ENCODE results near the gene NT5DC2.

The NT5DC2 gene

DNA sequence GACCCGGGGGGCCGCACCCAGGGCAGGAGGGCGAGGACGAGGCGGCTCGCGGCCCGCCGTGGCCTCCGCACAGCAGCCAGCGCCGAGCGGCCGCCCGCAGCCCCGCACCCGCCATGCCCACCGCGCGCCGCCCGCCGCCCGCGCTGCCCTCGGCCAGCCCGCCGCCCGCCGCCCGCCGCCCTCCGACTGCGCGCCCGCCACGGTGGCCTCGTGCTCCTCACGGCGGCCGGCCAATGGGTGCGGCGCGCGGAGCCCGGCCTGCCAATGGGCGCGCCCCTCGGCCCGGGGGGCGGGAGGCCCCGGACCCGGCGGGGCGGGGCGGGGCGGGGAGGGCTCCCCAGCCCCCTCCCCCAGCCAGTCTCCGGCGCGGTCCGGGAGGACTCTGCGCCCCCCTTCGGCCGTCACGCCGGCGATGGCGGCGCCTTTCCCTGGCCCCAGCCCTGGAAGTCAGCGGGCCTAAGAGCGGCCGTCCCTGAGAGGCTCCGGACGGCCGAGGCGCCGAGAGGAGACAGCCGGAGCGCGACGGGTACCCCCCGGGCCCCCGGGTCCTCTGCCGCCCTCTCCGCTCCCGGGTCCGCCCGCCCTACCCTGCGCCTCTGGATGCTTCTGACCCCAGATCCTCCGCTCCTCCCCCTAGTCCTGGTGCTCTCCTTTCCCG is at the start of gene NT5DC2:
Gene NT5DC2, minus strand, starts transcription at position 235 of the 658 bp plus-strand sequence. Its CDS starts 120 bp downstream, at position 115.
- Mint-ChIP-seq H3K36me3 (ENCODE audit: low read depth) (peaks cover 35% of the 10 kb centered on the region), H3K27ac (peak within 1 kb of the TSS; percentile 74), H3K9me3 (no peaks in the 10 kb centered on the region), H3K27me3 (no peaks in the 10 kb centered on the region), H3K4me1 (ENCODE audit: low read depth) (peaks cover 34% of the 10 kb centered on the region), H3K4me3 (peak within 1 kb of the TSS; percentile 83)
- peak; percentile 82 for DNase-seq

DNA sequence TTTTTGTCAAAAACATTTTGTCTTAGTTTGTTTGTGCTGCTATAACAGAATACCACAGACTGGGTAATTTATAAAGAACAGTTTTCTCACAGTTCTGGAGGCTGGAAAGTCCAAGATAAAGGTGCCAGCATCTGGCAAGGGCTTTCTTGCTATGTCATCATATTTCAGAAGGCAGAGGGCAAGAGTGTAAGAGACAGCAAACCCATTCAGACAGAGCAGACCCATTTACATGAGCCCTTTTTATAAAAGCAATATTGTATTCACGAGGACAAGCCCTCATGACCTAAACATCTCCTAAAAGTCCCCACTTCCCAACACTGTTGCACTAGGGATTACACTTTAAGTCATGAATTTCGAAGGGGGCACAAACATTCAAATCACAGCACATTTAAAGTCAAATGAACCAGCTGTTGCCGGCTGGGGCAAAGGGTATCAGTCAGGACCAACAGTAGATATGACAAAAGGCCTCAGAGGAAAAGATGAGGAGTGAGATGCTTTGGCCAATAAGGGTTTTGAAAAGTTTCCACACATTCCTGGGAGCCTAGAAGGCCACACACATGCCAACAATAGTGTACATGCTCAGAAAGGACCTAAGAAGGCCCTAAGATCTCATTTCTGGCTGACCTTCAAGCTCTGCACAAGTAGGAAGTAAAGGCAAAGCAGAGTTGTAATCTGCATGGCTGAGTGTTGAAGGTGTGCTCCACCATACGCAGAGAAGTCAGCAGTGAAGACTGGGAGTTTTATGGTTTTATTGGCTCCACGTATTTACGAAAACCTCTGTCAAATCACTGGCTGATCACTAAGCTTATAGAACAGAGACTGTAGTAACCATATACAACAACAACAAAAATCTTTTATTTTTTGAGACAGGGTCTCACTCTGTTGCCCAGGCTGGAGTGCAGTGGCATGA is 40.7 kb upstream of the NT5DC2 start:
- Mint-ChIP-seq H3K36me3 (ENCODE audit: low read depth) (peaks cover 83% of the 10 kb centered on the region), H3K27ac (peak overlapping the region; percentile 79), H3K4me3 (no peak overlapping the region), H3K4me1 (ENCODE audit: low read depth) (no peaks in the 10 kb centered on the region), H3K9me3 (no peaks in the 10 kb centered on the region), H3K27me3 (no peaks in the 10 kb centered on the region)
- no peak for DNase-seq

DNA sequence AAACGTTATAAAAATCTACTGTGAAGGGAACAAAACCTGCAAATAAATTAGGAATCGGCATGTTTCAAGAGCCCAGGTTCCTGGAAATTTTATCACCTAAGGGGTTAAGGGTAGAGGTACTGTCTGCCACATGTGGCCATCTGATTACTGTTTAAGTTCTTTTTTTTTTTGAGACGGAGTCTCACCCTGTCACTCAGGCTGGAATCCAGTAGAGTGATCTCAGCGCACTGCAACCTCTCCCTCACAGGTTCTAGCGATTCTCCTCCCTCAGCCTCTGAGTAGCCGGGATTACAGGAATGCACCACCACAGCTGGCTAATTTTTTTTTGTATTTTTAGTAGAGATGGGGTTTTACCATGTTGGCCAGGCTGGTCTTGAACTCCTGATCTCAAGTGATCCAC is 38.6 kb upstream of the NT5DC2 start:
- Mint-ChIP-seq H3K27me3 (no peaks in the 10 kb centered on the region), H3K9me3 (no peaks in the 10 kb centered on the region), H3K4me3 (no peak overlapping the region), H3K27ac (no peak overlapping the region), H3K36me3 (ENCODE audit: low read depth) (peaks cover 71% of the 10 kb centered on the region), H3K4me1 (ENCODE audit: low read depth) (no peaks in the 10 kb centered on the region)
- DNase-seq: no peak

DNA sequence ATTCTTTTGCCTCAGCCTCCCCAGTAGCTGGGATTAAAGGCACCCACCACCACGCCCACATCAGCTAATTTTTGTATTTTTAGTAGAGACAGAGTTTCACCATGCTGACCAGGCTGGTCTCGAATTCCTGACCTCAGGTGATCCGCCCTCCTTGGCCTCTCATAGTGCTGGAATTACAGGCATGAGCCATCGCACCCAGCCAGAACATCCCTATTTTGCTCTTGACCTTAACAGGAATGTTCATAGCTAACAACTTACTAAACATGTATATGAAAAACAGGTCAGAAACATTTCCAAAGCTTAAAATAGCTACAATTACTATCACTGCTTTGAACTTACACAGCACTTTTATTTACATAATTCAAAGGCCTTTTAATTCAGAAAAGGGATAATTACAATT is 36.4 kb upstream of the NT5DC2 start:
- no peak for DNase-seq
- peaks cover 64% of the 10 kb centered on the region for H3K36me3 Mint-ChIP-seq (ENCODE audit: low read depth)
- H3K4me3 Mint-ChIP-seq: no peak overlapping the region
- no peaks in the 10 kb centered on the region for H3K27me3 Mint-ChIP-seq
- H3K4me1 Mint-ChIP-seq (ENCODE audit: low read depth): no peaks in the 10 kb centered on the region
- H3K9me3 Mint-ChIP-seq: no peaks in the 10 kb centered on the region
- no peak overlapping the region for H3K27ac Mint-ChIP-seq

DNA sequence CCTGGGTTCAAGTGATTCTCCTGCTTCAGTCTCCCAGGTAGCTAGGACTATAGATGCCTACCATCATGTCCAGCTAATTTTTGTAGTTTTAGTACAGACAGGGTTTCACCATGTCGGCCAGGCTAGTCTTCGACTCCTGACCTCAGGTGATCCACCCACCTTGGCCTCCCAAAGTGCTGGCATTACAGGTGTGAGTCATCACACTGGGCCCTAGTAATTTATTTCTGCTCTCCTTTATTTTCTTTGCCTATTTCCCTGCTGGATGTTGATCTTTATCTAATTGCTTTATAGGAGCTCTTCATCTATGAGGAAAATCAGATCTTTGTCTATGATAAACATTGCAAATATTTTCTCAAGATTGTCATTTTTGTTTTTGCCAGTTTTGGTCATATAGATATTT is 34.4 kb upstream of the NT5DC2 start:
- H3K36me3 Mint-ChIP-seq (ENCODE audit: low read depth): peaks cover 58% of the 10 kb centered on the region
- no peak for DNase-seq
- no peak overlapping the region for H3K4me3 Mint-ChIP-seq
- H3K4me1 Mint-ChIP-seq (ENCODE audit: low read depth): no peaks in the 10 kb centered on the region
- no peaks in the 10 kb centered on the region for H3K27me3 Mint-ChIP-seq
- H3K9me3 Mint-ChIP-seq: no peaks in the 10 kb centered on the region
- no peak overlapping the region for H3K27ac Mint-ChIP-seq

DNA sequence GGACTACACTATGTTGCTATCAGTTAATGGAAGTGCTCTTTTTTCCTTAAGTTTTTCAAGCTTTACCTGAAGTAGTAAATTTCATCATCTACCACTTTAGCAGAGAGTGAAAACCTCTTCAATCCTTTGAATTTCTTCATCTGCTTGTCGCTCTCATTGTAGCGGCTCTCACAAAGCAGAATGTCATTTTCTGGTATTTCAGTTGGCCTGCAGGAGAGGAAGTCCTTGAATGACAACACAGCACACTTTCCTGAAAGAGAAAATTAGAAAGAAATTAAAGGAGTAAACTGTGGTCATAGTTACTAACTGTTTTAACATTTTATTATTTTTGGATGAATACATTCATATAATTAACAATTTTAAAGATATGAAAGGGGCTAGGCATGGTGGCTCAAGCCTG is 30.3 kb upstream of the NT5DC2 start:
- H3K27me3 Mint-ChIP-seq: no peaks in the 10 kb centered on the region
- no peak overlapping the region for H3K4me3 Mint-ChIP-seq
- no peak for DNase-seq
- H3K9me3 Mint-ChIP-seq: no peaks in the 10 kb centered on the region
- H3K4me1 Mint-ChIP-seq (ENCODE audit: low read depth): peaks cover 2% of the 10 kb centered on the region
- no peak overlapping the region for H3K27ac Mint-ChIP-seq
- H3K36me3 Mint-ChIP-seq (ENCODE audit: low read depth): peaks cover 70% of the 10 kb centered on the region

DNA sequence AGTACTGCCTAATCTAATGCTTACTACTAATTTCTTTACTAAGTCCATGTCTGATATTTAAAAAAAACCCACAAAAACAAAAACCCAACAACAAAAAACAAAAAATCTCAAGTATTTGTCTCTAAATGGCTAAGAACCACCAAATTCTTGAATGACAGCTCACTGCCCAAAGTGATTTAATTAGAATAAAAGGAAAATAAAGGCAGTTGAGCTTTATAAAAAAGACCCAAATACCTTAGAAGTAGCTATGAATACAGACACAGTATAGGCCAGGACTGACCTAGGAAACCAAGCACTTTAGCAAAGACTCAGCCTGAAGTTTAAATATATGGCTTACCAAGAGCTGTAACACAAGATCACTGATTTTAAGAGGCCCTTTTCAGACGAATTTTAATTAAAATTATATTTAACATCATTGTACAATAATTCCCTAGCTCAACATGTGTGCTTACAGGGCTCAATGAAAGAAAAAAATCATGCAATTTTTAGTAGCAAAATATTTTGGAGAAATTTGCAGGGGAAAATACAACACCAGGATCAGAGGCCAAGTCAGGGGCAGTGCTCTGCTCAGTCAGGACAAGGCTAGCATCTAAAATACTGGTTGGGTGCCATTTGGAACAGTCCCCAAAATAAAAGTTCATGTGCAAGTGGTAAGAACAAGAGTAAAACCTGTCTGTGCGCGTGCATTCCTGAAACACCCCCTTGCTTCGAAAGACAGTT is 27.5 kb upstream of the NT5DC2 start:
- H3K27ac Mint-ChIP-seq: no peak overlapping the region
- no peaks in the 10 kb centered on the region for H3K27me3 Mint-ChIP-seq
- H3K4me3 Mint-ChIP-seq: no peak overlapping the region
- H3K4me1 Mint-ChIP-seq (ENCODE audit: low read depth): peaks cover 6% of the 10 kb centered on the region
- no peak for DNase-seq
- H3K9me3 Mint-ChIP-seq: no peaks in the 10 kb centered on the region
- H3K36me3 Mint-ChIP-seq (ENCODE audit: low read depth): peaks cover 85% of the 10 kb centered on the region

DNA sequence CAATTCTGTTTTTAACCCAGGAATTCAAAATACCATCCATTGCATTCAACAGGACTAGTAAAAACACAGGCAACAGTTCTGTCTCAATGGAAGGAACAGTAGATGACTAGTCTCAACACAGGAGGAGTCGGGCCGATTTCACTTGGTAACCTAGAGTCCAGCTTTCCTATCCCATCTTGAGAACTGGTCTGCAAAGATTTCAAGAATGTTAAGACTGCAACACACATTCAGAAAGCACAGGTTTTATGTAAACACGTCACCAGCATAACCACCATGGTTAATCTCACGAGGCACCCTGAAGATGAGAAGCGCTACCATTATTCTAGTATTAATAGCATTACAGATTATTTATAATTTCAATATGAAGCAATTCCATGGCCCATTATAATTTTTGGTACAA is 24.8 kb upstream of the NT5DC2 start:
- H3K36me3 Mint-ChIP-seq (ENCODE audit: low read depth): peaks cover 95% of the 10 kb centered on the region
- peaks cover 13% of the 10 kb centered on the region for H3K4me1 Mint-ChIP-seq (ENCODE audit: low read depth)
- DNase-seq: no peak
- H3K27ac Mint-ChIP-seq: no peak overlapping the region
- H3K4me3 Mint-ChIP-seq: no peak overlapping the region
- H3K27me3 Mint-ChIP-seq: no peaks in the 10 kb centered on the region
- H3K9me3 Mint-ChIP-seq: no peaks in the 10 kb centered on the region

DNA sequence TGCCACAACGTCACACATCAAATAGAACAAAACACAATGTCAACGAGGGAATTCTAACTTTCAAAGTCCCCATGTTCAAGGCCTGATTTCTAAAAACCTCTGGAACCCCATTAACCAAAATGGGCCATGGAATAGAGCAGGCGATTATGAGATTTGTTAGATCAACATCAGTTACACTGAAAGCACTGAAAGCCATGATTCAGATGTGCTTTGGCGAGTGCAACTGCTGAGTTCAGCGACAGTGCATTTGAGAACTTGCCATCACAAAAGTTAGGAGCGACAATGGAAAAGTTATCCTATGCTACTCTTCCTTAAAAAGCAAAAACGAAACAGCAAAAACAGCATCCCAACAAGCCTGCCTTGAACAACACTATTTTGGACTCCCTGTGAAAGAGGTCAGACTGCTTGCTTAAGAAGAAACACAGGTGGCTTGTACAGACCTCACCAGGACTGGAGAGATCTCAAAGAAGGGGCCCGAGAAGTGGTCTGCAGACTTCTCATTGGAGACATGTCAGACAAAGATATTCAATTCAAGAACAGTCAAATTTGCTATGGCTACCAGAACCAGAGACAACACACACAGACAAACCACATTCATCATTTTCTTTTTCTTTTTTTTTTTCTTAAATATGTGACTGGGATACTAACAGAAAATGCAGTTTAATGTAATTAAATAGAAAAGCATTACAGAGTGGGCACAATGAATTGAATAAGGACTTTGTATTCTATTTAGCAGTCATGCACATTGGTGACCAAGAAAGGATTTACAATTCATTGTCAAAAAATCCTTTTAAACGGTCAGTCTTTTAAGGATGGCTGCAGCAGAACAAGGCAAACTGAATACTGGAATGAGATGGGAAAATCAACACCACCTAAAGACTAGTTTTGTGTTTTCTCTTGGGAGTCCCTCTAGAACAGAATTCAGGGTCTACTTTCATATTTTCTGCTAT is 23.6 kb upstream of the NT5DC2 start:
- no peak for DNase-seq
- no peaks in the 10 kb centered on the region for H3K9me3 Mint-ChIP-seq
- peaks cover 13% of the 10 kb centered on the region for H3K4me1 Mint-ChIP-seq (ENCODE audit: low read depth)
- no peak overlapping the region for H3K4me3 Mint-ChIP-seq
- H3K36me3 Mint-ChIP-seq (ENCODE audit: low read depth): peaks cover 95% of the 10 kb centered on the region
- H3K27me3 Mint-ChIP-seq: no peaks in the 10 kb centered on the region
- H3K27ac Mint-ChIP-seq: peak overlapping the region; percentile 24

DNA sequence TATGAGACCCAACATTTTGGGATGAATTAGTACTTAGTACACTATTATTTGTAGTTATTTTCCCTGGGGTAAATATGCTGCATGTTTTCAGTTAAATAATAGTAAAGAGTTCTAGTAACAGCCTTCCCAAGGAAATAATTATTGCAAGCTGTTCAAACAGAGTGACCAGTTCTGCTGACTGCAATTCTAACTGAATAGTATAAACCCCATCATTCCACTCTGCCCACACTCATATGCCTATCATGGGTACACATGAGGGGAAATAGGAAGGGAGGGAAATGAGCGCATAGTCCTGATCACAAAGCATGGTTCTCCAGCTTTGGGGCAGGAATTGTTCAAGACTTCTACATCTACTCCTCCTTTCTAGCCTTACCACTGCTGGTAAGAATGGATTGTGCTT is 21.4 kb upstream of the NT5DC2 start:
- Mint-ChIP-seq H3K9me3 (no peaks in the 10 kb centered on the region), H3K4me1 (ENCODE audit: low read depth) (peaks cover 13% of the 10 kb centered on the region), H3K4me3 (no peak overlapping the region), H3K27ac (no peak overlapping the region), H3K36me3 (ENCODE audit: low read depth) (peaks cover 95% of the 10 kb centered on the region), H3K27me3 (no peaks in the 10 kb centered on the region)
- no peak for DNase-seq

DNA sequence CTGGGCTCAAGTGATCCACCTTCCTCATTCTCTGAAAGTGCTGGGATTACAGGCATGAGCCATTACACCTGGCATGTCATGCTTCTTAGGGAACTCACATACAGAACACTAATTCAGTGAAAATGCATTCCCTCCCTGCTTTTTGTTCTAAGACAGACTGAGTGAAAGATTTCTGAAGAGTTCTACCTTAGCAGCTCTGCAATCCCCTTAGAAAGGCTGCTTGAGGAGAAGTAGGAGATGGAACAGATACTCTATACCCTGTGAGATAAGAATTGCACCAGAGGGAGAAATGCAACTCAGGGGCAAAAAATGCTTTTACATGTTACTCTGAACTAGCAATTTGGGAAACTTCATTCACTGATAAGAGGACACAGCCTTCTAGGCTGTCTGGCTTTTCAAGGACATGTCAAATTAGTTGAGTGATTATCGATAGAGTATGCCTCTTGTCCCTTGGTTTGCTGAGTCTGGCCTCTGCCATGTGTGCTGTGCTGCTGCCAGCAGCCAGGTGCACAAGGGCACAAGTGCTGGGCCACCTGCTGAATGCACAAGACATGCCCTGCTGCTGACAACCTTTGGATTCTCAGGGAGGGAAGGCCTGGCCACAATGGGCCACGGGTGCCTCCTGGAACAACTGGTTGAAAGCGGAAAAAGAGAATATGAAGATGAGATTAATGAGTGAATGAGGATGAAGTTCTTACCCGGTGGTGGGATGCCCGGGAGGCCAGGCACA is 20.5 kb upstream of the NT5DC2 start:
- Mint-ChIP-seq H3K36me3 (ENCODE audit: low read depth) (peaks cover 92% of the 10 kb centered on the region), H3K9me3 (no peaks in the 10 kb centered on the region)

DNA sequence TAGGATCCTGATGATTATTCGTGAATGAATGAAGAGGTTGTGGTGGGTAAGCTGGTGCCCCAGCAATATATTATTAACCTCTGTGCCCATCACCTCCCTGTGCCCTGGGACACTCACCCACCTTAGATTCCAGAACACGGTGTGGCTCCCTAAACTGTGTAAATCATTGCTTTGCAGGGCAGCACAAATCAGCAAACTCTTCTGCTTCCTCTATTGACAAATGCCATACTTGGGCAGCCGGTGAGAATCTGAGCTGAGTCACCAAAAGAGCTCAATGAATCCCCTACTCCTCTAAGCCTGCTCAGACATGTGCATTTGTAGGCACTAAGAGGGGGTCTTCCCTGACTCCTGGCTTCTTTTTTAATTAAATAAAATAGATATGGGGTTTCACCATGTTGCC is 18.4 kb upstream of the NT5DC2 start:
- H3K27me3 Mint-ChIP-seq: no peaks in the 10 kb centered on the region
- H3K36me3 Mint-ChIP-seq (ENCODE audit: low read depth): peaks cover 90% of the 10 kb centered on the region
- H3K27ac Mint-ChIP-seq: peak overlapping the region; percentile 37
- DNase-seq: no peak
- peaks cover 13% of the 10 kb centered on the region for H3K4me1 Mint-ChIP-seq (ENCODE audit: low read depth)
- no peaks in the 10 kb centered on the region for H3K9me3 Mint-ChIP-seq
- no peak overlapping the region for H3K4me3 Mint-ChIP-seq

More for the DNA sequence above, 20.5 kb upstream of the NT5DC2 start:
- Mint-ChIP-seq H3K4me3 (no peak overlapping the region), H3K4me1 (ENCODE audit: low read depth) (peaks cover 11% of the 10 kb centered on the region), H3K27ac (peak overlapping the region; percentile 32), H3K27me3 (no peaks in the 10 kb centered on the region)
- no peak for DNase-seq

DNA sequence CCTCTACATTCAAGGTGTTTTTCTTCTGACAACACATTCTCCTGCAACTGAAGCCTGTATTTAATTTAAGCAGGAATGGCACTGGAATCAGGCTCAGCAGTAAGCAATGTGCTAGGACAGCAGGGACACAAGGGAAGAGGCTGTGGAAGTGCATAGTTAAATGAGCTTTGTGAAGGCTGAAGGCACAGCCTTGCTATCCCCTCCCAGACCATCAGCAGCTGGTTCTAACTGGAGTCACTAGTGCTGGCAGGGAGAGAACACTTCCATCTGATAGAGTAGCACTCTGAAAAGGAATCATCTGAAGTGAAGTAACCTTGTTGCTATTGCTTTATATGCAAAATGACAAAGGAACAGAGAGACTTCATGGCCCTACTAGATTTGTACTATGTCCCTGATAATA is 17.5 kb upstream of the NT5DC2 start:
- Mint-ChIP-seq H3K4me3 (no peak overlapping the region), H3K9me3 (no peaks in the 10 kb centered on the region), H3K27ac (peak overlapping the region; percentile 73), H3K4me1 (ENCODE audit: low read depth) (peaks cover 11% of the 10 kb centered on the region), H3K36me3 (ENCODE audit: low read depth) (peaks cover 87% of the 10 kb centered on the region), H3K27me3 (no peaks in the 10 kb centered on the region)
- DNase-seq: no peak
